Astrocyte (in vitro differentiated cells and primary cell): ENCODE data around the gene FDX1. TPM values are rescaled to one million over a fixed set of nuclear protein-coding genes. Genes with fewer than 3 reads are reported as not detected.
"Not testable (repeated sequence)": the region's sequence is repeated elsewhere in the genome, so short reads cannot be mapped to it uniquely, and the experiment has no call there.

Experiments
- DNase-seq: peaks from one replicate; pipeline ENCODE4 v3.0.0-alpha.2; 2010; ENCODE audit warnings: low read depth
- FAIRE-seq: peaks from 2 replicates; lab custom pipeline; 2011; peaks lifted over from hg19 to GRCh38; lab: Jason Lieb, UNC
- H2AFZ ChIP-seq: 2 replicates; pipeline ENCODE4 v1.6.0; 2012; ENCODE audit warnings: low read depth, low read length, inconsistent platforms
- H3K27ac ChIP-seq: 2 replicates; pipeline ENCODE4 v1.5.1; 2011; ENCODE audit warnings: low read depth, low read length, inconsistent platforms
- H3K27me3 ChIP-seq: 2 replicates; pipeline ENCODE4 v1.6.0; 2011; ENCODE audit warnings: low read length, inconsistent platforms; ENCODE audit not compliant: insufficient read depth
- H3K36me3 ChIP-seq: 2 replicates; pipeline ENCODE4 v1.5.1; 2011; ENCODE audit warnings: low read length, inconsistent platforms; ENCODE audit not compliant: insufficient read depth
- H3K4me1 ChIP-seq: 2 replicates; pipeline ENCODE4 v1.5.1; 2011; ENCODE audit warnings: low read length, inconsistent platforms; ENCODE audit not compliant: insufficient read depth
- H3K4me2 ChIP-seq: 2 replicates; pipeline ENCODE4 v1.6.0; 2012; ENCODE audit warnings: low read length, inconsistent platforms
- H3K4me3 ChIP-seq: 2 replicates; pipeline ENCODE4 v1.5.1; 2011; ENCODE audit warnings: low read depth, mild to moderate bottlenecking, low read length, inconsistent platforms; ENCODE audit not compliant: insufficient read depth
- H3K79me2 ChIP-seq: 2 replicates; pipeline ENCODE4 v1.6.0; 2012; ENCODE audit warnings: mild to moderate bottlenecking, low read length, inconsistent platforms; ENCODE audit not compliant: insufficient read depth
- H3K9ac ChIP-seq: 2 replicates; pipeline ENCODE4 v1.6.0; 2012; ENCODE audit warnings: mild to moderate bottlenecking, low read length, inconsistent platforms
- H3K9me3 ChIP-seq: 2 replicates; pipeline ENCODE4 v1.5.1; 2012; ENCODE audit warnings: low read depth, mild to moderate bottlenecking, low read length, inconsistent platforms; ENCODE audit not compliant: insufficient read depth
- H4K20me1 ChIP-seq: 2 replicates; pipeline ENCODE4 v1.6.0; 2012; ENCODE audit warnings: low read length, inconsistent platforms; ENCODE audit not compliant: insufficient read depth
- H3K27ac Mint-ChIP-seq: one replicate; pipeline ENCODE4 v1.8.0; 2021; ENCODE audit warnings: mild to moderate bottlenecking, mixed read lengths; ENCODE audit not compliant: unreplicated experiment
- H3K27me3 Mint-ChIP-seq: one replicate; pipeline ENCODE4 v1.8.0; 2021; ENCODE audit warnings: low read depth, mixed read lengths; ENCODE audit not compliant: unreplicated experiment
- H3K36me3 Mint-ChIP-seq: one replicate; pipeline ENCODE4 v1.8.0; 2021; ENCODE audit warnings: low read depth, mixed read lengths; ENCODE audit not compliant: unreplicated experiment
- H3K4me1 Mint-ChIP-seq: one replicate; pipeline ENCODE4 v1.8.0; 2021; ENCODE audit warnings: low read depth, mixed read lengths; ENCODE audit not compliant: unreplicated experiment
- H3K4me3 Mint-ChIP-seq: one replicate; pipeline ENCODE4 v1.8.0; 2021; ENCODE audit warnings: mild to moderate bottlenecking, moderate library complexity, mixed read lengths; ENCODE audit not compliant: unreplicated experiment
- H3K9me3 Mint-ChIP-seq: one replicate; pipeline ENCODE4 v1.8.0; 2021; ENCODE audit warnings: mild to moderate bottlenecking, mixed read lengths; ENCODE audit not compliant: unreplicated experiment
- EZH2 ChIP-seq: IDR thresholded peaks from 2 replicates; pipeline ENCODE4 v1.6.1; 2012; ENCODE audit warnings: mild to moderate bottlenecking, low read length, inconsistent platforms; ENCODE audit not compliant: insufficient read depth
- total RNA-seq: library from RNA; stranded (reverse); gene quantifications from 2 replicates; pipeline ENCODE4 v1.2.1, GENCODE V29; 2021
- TF ChIP-seq, protein P1 (sequence below): IDR thresholded peaks from 2 replicates; pipeline ENCODE4 v1.5.1; 2011; ENCODE audit warnings: low read depth, mild to moderate bottlenecking, inconsistent platforms, low read length, moderate library complexity; ENCODE audit not compliant: insufficient read depth

Gene FDX1
- total RNA-seq, 1 donor from 2014 or later: 7.1 TPM

DNA sequence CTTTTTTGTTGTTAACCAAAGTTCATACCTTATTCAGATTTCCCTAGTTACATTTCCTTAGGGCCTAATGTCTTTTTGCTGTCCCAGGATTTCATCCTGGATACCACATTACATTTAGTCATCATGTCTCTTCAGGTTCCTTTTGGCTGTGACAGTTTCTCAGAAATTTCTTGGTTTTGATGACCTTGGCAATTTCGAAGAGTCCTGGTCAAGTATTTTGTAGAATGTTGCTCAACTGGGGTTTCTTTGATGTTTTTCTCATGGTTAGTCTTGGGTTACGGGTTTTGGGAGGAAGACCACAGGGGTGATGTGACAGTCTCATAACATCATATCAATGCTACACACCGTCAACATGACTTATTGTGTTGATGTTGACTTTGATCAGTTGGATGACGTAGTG is 39.8 kb upstream of the FDX1 start:
- Histone ChIP-seq H3K9me3 (no peaks in the 10 kb centered on the region), H3K27me3 (no peaks in the 10 kb centered on the region), H3K27ac (no peak overlapping the region), H2AFZ (no peak overlapping the region), H3K4me3 (no peak overlapping the region), H3K4me2 (no peak overlapping the region), H3K4me1 (no peaks in the 10 kb centered on the region), H3K79me2 (no peaks in the 10 kb centered on the region), H3K9ac (no peak overlapping the region), H4K20me1 (no peaks in the 10 kb centered on the region), H3K36me3 (no peaks in the 10 kb centered on the region)
- DNase-seq (no peak), FAIRE-seq (no peak)
- Mint-ChIP-seq H3K4me1 (no peaks in the 10 kb centered on the region), H3K27me3 (peaks cover 2% of the 10 kb centered on the region), H3K9me3 (peaks cover 8% of the 10 kb centered on the region), H3K36me3 (no peaks in the 10 kb centered on the region), H3K4me3 (no peak overlapping the region), H3K27ac (no peak overlapping the region)
- TF ChIP-seq, protein P1, sequence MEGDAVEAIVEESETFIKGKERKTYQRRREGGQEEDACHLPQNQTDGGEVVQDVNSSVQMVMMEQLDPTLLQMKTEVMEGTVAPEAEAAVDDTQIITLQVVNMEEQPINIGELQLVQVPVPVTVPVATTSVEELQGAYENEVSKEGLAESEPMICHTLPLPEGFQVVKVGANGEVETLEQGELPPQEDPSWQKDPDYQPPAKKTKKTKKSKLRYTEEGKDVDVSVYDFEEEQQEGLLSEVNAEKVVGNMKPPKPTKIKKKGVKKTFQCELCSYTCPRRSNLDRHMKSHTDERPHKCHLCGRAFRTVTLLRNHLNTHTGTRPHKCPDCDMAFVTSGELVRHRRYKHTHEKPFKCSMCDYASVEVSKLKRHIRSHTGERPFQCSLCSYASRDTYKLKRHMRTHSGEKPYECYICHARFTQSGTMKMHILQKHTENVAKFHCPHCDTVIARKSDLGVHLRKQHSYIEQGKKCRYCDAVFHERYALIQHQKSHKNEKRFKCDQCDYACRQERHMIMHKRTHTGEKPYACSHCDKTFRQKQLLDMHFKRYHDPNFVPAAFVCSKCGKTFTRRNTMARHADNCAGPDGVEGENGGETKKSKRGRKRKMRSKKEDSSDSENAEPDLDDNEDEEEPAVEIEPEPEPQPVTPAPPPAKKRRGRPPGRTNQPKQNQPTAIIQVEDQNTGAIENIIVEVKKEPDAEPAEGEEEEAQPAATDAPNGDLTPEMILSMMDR: no peak
- TF ChIP-seq EZH2: no peak

DNA sequence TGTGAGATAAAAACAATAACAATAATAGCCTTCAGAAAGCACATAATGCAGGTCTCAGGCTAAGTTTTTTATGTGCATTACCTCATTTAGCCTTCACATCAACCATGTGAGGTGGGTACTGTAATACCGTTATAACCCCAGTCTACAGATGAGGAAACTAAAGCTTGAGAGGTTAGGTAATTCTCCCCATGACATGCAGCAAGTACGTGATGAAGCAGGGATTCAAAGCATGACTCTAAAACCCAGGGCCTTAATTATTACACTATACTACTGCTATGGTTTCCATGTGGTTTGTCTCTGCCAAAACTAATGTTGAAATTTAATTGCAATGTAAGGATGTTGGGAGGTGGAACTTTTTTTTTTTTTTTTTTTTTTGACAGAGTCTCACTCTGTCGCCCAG is 37.7 kb upstream of the FDX1 start:
- TF ChIP-seq EZH2: no peak
- TF ChIP-seq, protein P1: no peak
- Histone ChIP-seq H3K36me3 (no peaks in the 10 kb centered on the region), H2AFZ (no peak overlapping the region), H3K27me3 (no peaks in the 10 kb centered on the region), H3K9me3 (no peaks in the 10 kb centered on the region), H3K9ac (no peak overlapping the region), H3K79me2 (no peaks in the 10 kb centered on the region), H3K4me2 (no peak overlapping the region), H3K4me1 (no peaks in the 10 kb centered on the region), H3K27ac (no peak overlapping the region), H4K20me1 (no peaks in the 10 kb centered on the region), H3K4me3 (no peak overlapping the region)
- Mint-ChIP-seq H3K4me1 (no peaks in the 10 kb centered on the region), H3K4me3 (no peak overlapping the region), H3K27ac (no peak overlapping the region), H3K36me3 (no peaks in the 10 kb centered on the region), H3K9me3 (peaks cover 8% of the 10 kb centered on the region), H3K27me3 (no peaks in the 10 kb centered on the region)
- no peak for DNase-seq
- FAIRE-seq: no peak

DNA sequence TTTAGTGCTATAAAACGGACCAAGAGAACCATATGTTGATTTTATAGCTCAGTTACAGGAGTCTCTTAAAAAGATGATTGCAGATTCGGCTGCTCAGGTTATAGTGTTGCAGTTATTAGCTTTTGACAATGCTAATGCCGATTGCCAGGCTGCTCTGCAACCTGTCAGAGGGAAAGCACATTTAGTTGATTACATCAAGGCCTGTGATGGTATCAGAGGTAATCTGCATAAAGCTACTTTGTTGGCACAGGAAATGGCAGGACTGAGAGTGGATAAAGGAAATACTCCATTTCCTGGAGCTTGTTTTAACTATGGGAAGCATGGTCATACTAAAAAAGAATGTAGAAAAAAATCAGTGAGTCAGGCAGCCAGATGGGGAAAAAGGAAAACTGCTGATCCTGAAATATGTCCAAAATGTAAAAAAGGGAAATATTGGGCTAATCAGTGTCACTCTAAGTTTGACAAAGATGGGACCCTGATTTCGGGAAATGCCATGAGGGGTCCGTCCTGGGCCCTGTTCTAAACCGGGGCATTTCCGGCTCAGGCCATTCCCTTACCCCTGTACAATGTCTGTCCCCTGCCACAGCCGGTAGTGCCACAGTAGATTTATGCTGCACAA is 32.0 kb upstream of the FDX1 start:
- not testable (repeated sequence) for H3K9ac ChIP-seq, H3K27ac Mint-ChIP-seq, FAIRE-seq, H3K36me3 Mint-ChIP-seq, H3K4me1 Mint-ChIP-seq, H3K4me3 ChIP-seq, H3K4me2 ChIP-seq, H3K79me2 ChIP-seq, H3K4me1 ChIP-seq, H3K27me3 ChIP-seq, H3K36me3 ChIP-seq, H4K20me1 ChIP-seq, H3K27ac ChIP-seq, H3K9me3 ChIP-seq, DNase-seq, H3K4me3 Mint-ChIP-seq, H3K27me3 Mint-ChIP-seq, H3K9me3 Mint-ChIP-seq, H2AFZ ChIP-seq

DNA sequence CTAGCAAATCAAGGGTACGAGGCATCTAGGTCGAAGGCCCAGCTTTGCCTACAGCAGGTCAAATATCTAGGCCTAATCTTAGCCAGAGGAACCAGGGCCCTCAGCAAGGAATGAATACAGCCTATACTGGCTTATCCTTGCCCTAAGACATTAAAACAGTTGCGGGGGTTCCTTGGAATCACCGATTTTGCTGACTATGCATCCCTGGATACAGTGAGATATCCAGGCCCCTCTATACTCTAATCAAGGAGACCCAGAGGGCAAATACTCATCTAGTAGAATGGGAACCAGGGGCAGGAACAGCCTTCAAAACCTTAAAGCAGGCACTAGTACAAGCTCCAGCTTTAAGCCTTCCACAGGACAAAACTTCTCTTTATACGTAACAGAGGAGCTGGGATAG is 26.2 kb upstream of the FDX1 start:
- not testable (repeated sequence) for H3K4me2 ChIP-seq, H3K4me3 ChIP-seq, H3K4me1 Mint-ChIP-seq, H3K4me1 ChIP-seq, H4K20me1 ChIP-seq, FAIRE-seq, H3K27ac ChIP-seq, H3K9ac ChIP-seq, H3K9me3 ChIP-seq, H3K27ac Mint-ChIP-seq, H3K36me3 ChIP-seq, H3K36me3 Mint-ChIP-seq, DNase-seq, H3K27me3 ChIP-seq, H3K4me3 Mint-ChIP-seq, H2AFZ ChIP-seq, H3K79me2 ChIP-seq, H3K9me3 Mint-ChIP-seq, H3K27me3 Mint-ChIP-seq

DNA sequence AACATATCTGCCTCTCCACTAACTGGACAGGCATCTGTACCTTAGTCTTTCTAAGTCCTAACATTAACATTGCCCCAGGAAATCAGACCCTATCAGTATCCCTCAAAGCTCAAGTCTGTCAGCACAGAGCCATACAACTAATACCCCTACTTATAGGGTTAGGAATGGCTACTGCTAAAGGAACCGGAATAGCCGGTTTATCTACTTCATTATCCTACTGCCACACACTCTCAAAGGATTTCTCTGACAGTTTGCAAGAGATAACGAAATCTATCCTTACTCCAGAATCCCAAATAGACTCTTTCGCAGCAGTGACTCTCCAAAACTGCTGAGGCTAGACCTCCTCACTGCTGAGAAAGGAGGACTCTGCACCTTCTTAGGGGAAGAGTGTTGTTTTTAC is 24.1 kb upstream of the FDX1 start:
- not testable (repeated sequence) for H3K9me3 Mint-ChIP-seq, H3K36me3 ChIP-seq, H3K27me3 Mint-ChIP-seq, H3K4me1 ChIP-seq, H3K27ac Mint-ChIP-seq, H2AFZ ChIP-seq, H3K4me3 ChIP-seq, H3K4me2 ChIP-seq, FAIRE-seq, H3K36me3 Mint-ChIP-seq, H4K20me1 ChIP-seq, DNase-seq, H3K4me3 Mint-ChIP-seq, H3K79me2 ChIP-seq, H3K9me3 ChIP-seq, H3K9ac ChIP-seq, H3K4me1 Mint-ChIP-seq, H3K27ac ChIP-seq, H3K27me3 ChIP-seq
